ENCODE results near the gene PLAU. TPM values are rescaled to one million over a fixed set of nuclear protein-coding genes. Genes with fewer than 3 reads are reported as not detected.

PLAU gene
- total and polyA plus RNA-seq, 9 of the 15 experiments (the other 6 are each of a cell fraction or from before 2014, with no cell fraction given), result 2.1 to 16.9 (median 3.3) TPM

DNA sequence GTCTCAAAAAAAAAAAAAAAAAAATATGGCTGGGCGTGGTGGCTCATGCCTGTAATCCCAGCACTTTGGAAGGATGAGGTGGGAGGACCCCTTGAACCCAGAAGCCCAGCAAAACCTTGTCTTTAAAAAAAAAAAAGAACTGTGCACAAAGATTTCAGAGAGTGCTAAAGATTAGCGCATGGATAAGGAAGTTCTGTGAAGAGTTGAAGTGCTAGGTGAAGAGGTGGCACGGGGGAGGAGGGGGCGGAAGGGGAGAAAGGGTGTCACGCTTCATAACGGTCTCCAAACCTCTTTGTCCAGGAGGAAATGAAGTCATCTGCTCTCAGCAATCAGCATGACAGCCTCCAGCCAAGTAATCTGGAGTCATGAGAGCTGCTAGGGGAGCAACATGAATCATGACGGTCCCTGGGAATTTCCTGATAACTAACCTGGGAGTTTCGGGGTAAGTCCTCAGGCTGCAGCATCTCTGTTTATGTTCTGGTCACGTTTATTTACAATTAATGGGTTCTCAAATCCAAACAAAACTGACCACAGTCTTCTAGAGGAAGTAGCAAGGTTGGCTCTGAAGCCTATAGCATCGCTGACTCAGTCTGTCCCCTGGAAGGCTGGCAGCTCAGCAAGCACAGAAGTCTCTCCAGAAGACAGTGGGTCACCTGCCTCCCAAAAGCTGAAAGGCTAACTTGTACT lies 1.9 kb upstream of the PLAU start (continued):
- TF ChIP-seq, protein P1, sequence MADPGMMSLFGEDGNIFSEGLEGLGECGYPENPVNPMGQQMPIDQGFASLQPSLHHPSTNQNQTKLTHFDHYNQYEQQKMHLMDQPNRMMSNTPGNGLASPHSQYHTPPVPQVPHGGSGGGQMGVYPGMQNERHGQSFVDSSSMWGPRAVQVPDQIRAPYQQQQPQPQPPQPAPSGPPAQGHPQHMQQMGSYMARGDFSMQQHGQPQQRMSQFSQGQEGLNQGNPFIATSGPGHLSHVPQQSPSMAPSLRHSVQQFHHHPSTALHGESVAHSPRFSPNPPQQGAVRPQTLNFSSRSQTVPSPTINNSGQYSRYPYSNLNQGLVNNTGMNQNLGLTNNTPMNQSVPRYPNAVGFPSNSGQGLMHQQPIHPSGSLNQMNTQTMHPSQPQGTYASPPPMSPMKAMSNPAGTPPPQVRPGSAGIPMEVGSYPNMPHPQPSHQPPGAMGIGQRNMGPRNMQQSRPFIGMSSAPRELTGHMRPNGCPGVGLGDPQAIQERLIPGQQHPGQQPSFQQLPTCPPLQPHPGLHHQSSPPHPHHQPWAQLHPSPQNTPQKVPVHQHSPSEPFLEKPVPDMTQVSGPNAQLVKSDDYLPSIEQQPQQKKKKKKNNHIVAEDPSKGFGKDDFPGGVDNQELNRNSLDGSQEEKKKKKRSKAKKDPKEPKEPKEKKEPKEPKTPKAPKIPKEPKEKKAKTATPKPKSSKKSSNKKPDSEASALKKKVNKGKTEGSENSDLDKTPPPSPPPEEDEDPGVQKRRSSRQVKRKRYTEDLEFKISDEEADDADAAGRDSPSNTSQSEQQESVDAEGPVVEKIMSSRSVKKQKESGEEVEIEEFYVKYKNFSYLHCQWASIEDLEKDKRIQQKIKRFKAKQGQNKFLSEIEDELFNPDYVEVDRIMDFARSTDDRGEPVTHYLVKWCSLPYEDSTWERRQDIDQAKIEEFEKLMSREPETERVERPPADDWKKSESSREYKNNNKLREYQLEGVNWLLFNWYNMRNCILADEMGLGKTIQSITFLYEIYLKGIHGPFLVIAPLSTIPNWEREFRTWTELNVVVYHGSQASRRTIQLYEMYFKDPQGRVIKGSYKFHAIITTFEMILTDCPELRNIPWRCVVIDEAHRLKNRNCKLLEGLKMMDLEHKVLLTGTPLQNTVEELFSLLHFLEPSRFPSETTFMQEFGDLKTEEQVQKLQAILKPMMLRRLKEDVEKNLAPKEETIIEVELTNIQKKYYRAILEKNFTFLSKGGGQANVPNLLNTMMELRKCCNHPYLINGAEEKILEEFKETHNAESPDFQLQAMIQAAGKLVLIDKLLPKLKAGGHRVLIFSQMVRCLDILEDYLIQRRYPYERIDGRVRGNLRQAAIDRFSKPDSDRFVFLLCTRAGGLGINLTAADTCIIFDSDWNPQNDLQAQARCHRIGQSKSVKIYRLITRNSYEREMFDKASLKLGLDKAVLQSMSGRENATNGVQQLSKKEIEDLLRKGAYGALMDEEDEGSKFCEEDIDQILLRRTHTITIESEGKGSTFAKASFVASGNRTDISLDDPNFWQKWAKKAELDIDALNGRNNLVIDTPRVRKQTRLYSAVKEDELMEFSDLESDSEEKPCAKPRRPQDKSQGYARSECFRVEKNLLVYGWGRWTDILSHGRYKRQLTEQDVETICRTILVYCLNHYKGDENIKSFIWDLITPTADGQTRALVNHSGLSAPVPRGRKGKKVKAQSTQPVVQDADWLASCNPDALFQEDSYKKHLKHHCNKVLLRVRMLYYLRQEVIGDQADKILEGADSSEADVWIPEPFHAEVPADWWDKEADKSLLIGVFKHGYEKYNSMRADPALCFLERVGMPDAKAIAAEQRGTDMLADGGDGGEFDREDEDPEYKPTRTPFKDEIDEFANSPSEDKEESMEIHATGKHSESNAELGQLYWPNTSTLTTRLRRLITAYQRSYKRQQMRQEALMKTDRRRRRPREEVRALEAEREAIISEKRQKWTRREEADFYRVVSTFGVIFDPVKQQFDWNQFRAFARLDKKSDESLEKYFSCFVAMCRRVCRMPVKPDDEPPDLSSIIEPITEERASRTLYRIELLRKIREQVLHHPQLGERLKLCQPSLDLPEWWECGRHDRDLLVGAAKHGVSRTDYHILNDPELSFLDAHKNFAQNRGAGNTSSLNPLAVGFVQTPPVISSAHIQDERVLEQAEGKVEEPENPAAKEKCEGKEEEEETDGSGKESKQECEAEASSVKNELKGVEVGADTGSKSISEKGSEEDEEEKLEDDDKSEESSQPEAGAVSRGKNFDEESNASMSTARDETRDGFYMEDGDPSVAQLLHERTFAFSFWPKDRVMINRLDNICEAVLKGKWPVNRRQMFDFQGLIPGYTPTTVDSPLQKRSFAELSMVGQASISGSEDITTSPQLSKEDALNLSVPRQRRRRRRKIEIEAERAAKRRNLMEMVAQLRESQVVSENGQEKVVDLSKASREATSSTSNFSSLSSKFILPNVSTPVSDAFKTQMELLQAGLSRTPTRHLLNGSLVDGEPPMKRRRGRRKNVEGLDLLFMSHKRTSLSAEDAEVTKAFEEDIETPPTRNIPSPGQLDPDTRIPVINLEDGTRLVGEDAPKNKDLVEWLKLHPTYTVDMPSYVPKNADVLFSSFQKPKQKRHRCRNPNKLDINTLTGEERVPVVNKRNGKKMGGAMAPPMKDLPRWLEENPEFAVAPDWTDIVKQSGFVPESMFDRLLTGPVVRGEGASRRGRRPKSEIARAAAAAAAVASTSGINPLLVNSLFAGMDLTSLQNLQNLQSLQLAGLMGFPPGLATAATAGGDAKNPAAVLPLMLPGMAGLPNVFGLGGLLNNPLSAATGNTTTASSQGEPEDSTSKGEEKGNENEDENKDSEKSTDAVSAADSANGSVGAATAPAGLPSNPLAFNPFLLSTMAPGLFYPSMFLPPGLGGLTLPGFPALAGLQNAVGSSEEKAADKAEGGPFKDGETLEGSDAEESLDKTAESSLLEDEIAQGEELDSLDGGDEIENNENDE (IDR thresholded peaks at IDR 0.05; ENCODE audit: low read depth, low read length), result no peak
- TF ChIP-seq ZNF668 (CRISPR knock-in tag; IDR thresholded peaks at IDR 0.05) (no peak), CREM (IDR thresholded peaks at IDR 0.05; ENCODE audit: low read depth) (peak; percentile 86), SMAD1 (IDR thresholded peaks at IDR 0.05; ENCODE audit: low read depth, low read length, partially characterized antibody) (no peak), NEUROD1 (IDR thresholded peaks at IDR 0.05; ENCODE audit: borderline replicate concordance, low read depth, low read length, partially characterized antibody) (peak; percentile 70), E2F3 (CRISPR knock-in tag; IDR thresholded peaks at IDR 0.05) (no peak), GATA2 (CRISPR knock-in tag; IDR thresholded peaks at IDR 0.05) (peak; percentile 57; the same call in 1 of the 2 replicates), JUN (IDR thresholded peaks at IDR 0.05; ENCODE audit: borderline replicate concordance, low read depth, low read length) (peak; percentile 93), JUN (CRISPR knock-in tag; IDR thresholded peaks at IDR 0.05; ENCODE audit: borderline replicate concordance) (peak; percentile 4; the same call in 1 of the 2 replicates), MTA1 (IDR thresholded peaks at IDR 0.05; ENCODE audit: borderline replicate concordance) (no peak; the same call in none of the 2 replicates), ZNF77 (CRISPR knock-in tag; IDR thresholded peaks at IDR 0.05) (no peak), NELFE (IDR thresholded peaks at IDR 0.05; ENCODE audit: insufficient read depth, insufficient read length) (no peak), ZNF584 (CRISPR knock-in tag; IDR thresholded peaks at IDR 0.05; ENCODE audit: low read depth) (peak; percentile 70; the same call in 1 of the 2 replicates), YBX1 (IDR thresholded peaks at IDR 0.05) (no peak), MEIS2 (IDR thresholded peaks at IDR 0.05; ENCODE audit: partially characterized antibody) (peak; percentile 93)
- TF ChIP-seq, protein P2, sequence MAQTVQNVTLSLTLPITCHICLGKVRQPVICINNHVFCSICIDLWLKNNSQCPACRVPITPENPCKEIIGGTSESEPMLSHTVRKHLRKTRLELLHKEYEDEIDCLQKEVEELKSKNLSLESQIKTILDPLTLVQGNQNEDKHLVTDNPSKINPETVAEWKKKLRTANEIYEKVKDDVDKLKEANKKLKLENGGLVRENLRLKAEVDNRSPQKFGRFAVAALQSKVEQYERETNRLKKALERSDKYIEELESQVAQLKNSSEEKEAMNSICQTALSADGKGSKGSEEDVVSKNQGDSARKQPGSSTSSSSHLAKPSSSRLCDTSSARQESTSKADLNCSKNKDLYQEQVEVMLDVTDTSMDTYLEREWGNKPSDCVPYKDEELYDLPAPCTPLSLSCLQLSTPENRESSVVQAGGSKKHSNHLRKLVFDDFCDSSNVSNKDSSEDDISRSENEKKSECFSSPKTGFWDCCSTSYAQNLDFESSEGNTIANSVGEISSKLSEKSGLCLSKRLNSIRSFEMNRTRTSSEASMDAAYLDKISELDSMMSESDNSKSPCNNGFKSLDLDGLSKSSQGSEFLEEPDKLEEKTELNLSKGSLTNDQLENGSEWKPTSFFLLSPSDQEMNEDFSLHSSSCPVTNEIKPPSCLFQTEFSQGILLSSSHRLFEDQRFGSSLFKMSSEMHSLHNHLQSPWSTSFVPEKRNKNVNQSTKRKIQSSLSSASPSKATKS (CRISPR knock-in tag; IDR thresholded peaks at IDR 0.05), result no peak

All from K562 (cell line).